ENCODE data around the gene RPL36.
"Not testable (repeated sequence)": the region's sequence is repeated elsewhere in the genome, so short reads cannot be mapped to it uniquely, and the experiment has no call there.

Gene RPL36

GRCh38 chr19:5676105-5676771 is 13.9 kb upstream of the RPL36 start:
- no peak for DNase-seq

GRCh38 chr19:5676772-5677105 is 13.4 kb upstream of the RPL36 start:
- no peak for DNase-seq

- no peak for DNase-seq
These were observed 13.0 kb upstream of the RPL36 start for GRCh38 chr19:5677136-5677535.

GRCh38 chr19:5677580-5677979 is 12.5 kb upstream of the RPL36 start:
- DNase-seq, result no peak

- DNase-seq, result no peak
These were observed 11.9 kb upstream of the RPL36 start for GRCh38 chr19:5678071-5678718.

- no peak for DNase-seq
These were observed 10.6 kb upstream of the RPL36 start for GRCh38 chr19:5679289-5680083.

GRCh38 chr19:5680084-5680436 is 10.0 kb upstream of the RPL36 start:
- no peak for DNase-seq

- DNase-seq, result peak; percentile 99
These were observed 9.4 kb upstream of the RPL36 start, which contains the start of the genes HSD11B1L and MICOS13 for GRCh38 chr19:5680437-5681368. Gene HSD11B1L, plus strand, starts transcription at chr19:5681027. Its CDS starts 3,806 bp downstream, at chr19:5684833. Gene MICOS13, minus strand, starts transcription at chr19:5680516. Its CDS starts 30 bp downstream, at chr19:5680486.

GRCh38 chr19:5681391-5682106 is 8.5 kb upstream of the RPL36 start:
- no peak for DNase-seq

- DNase-seq, result no peak
These were observed 8.0 kb upstream of the RPL36 start for GRCh38 chr19:5682107-5682482.

- DNase-seq, result no peak
These were observed 6.8 kb upstream of the RPL36 start for GRCh38 chr19:5683177-5683886.

- DNase-seq, result no peak
These were observed 5.2 kb upstream of the RPL36 start for GRCh38 chr19:5684694-5685430.

GRCh38 chr19:5686326-5686646 is 3.8 kb upstream of the RPL36 start:
- DNase-seq, result no peak

GRCh38 chr19:5686647-5687359 is 3.3 kb upstream of the RPL36 start:
- DNase-seq, result peak; percentile 95

- DNase-seq, result no peak
These were observed 2.5 kb upstream of the RPL36 start for GRCh38 chr19:5687360-5688198.

GRCh38 chr19:5688262-5688881 is 1.7 kb upstream of the RPL36 start:
- DNase-seq, result not testable (repeated sequence)

GRCh38 chr19:5690955-5691821 is 1.1 kb downstream of the RPL36 start:
- peak; percentile 19 to 49 for DNase-seq
